H1 (cell line): Measurements from ENCODE around the gene SCMH1. TPM values are rescaled to one million over a fixed set of nuclear protein-coding genes. Genes with fewer than 3 reads are reported as not detected.

Source experiments
- CTCF ChIA-PET: fragments of 300-600 bp; sonication (Branson Sonifier 250); formaldehyde crosslinking; loops from one replicate; lab custom pipeline; 2021; ENCODE audit not compliant: partially characterized antibody; lab: Charles Lee
- POLR2A ChIA-PET: fragments of 300-600 bp; sonication (Branson Sonifier 250); formaldehyde crosslinking; loops from one replicate; lab custom pipeline; 2021; ENCODE audit warnings: inconsistent platforms; ENCODE audit not compliant: partially characterized antibody; lab: Charles Lee
- DNase-seq, 2 experiments: peaks; one replicate each; pipeline versions ENCODE4 v3.0.0 to v3.0.0-alpha.2; 2010 to 2022; ENCODE audit warnings: low spot score in 2 of 2, low read depth in 1 of 2, mixed read lengths in 1 of 2
- FAIRE-seq: peaks from 2 replicates; lab custom pipeline; 2011; peaks lifted over from hg19 to GRCh38; lab: Jason Lieb, UNC
- H2AFZ ChIP-seq: 2 replicates; pipeline ENCODE4 v1.8.1; 2012; ENCODE audit warnings: low read length, inconsistent platforms
- H2AK5ac ChIP-seq: 2 replicates; pipeline ENCODE4 v1.6.1; 2013; ENCODE audit warnings: low read depth, low read length
- H2BK120ac ChIP-seq: replicated peaks from 2 replicates; pipeline ENCODE3; 2013; ENCODE audit warnings: low read depth, low read length, inconsistent platforms
- H2BK12ac ChIP-seq: 2 replicates; pipeline ENCODE4 v1.6.1; 2013; ENCODE audit warnings: low read depth, low read length
- H2BK15ac ChIP-seq: 2 replicates; pipeline ENCODE4 v1.6.1; 2013; ENCODE audit warnings: low read length
- H2BK20ac ChIP-seq: 2 replicates; pipeline ENCODE4 v1.6.1; 2013; ENCODE audit warnings: low read length
- H2BK5ac ChIP-seq: 2 replicates; pipeline ENCODE4 v1.6.1; 2013; ENCODE audit warnings: low read depth, low read length
- H3K14ac ChIP-seq: 2 replicates; pipeline ENCODE4 v1.6.1; 2013; ENCODE audit warnings: inconsistent platforms; ENCODE audit not compliant: insufficient read length
- H3K18ac ChIP-seq: 2 replicates; pipeline ENCODE4 v1.6.1; 2013; ENCODE audit warnings: low read length; ENCODE audit errors: extremely low read depth
- H3K23ac ChIP-seq: 2 replicates; pipeline ENCODE4 v1.6.1; 2013; ENCODE audit warnings: inconsistent platforms; ENCODE audit not compliant: insufficient read length
- H3K23me2 ChIP-seq: 2 replicates; pipeline ENCODE4 v1.6.1; 2013; ENCODE audit warnings: low read depth, low read length
- H3K27ac ChIP-seq: 2 replicates; pipeline ENCODE4 v1.6.1; 2011; ENCODE audit warnings: low read depth, low read length, inconsistent platforms
- H3K27me3 ChIP-seq, 4 experiments: replicated peaks in 1 of 4; 1 replicate in 1 of 4; 2 replicates in 3 of 4; pipeline versions ENCODE4 v1.6.1 to v1.8.1; 2011 to 2013; ENCODE audit warnings: low read length in 3 of 4, mild to moderate bottlenecking in 3 of 4, inconsistent platforms in 2 of 4, mixed read lengths in 2 of 4, moderate library complexity in 1 of 4; ENCODE audit not compliant: control insufficient read depth in 3 of 4, insufficient read depth in 3 of 4; ENCODE audit errors: extremely low read depth in 1 of 4
- H3K36me3 ChIP-seq, 4 experiments: 2 replicates each; pipeline versions ENCODE4 v1.6.1 to v1.8.1; 2011 to 2013; ENCODE audit warnings: mild to moderate bottlenecking in 4 of 4, low read length in 3 of 4, moderate library complexity in 2 of 4, control low read depth in 1 of 4, inconsistent platforms in 1 of 4; ENCODE audit not compliant: insufficient read depth in 4 of 4, control insufficient read depth in 2 of 4
- H3K4ac ChIP-seq: replicated peaks from 2 replicates; pipeline ENCODE3; 2013; ENCODE audit warnings: low read length, low read depth, mixed read lengths, inconsistent platforms; ENCODE audit not compliant: insufficient read length
- H3K4me1 ChIP-seq, 4 experiments: replicated peaks in 1 of 4; 1 replicate in 1 of 4; 2 replicates in 3 of 4; pipeline versions ENCODE4 v1.6.1 to v1.8.1; 2011 to 2013; ENCODE audit warnings: low read length in 3 of 4, inconsistent platforms in 2 of 4, mixed read lengths in 1 of 4; ENCODE audit not compliant: insufficient read depth in 4 of 4, control insufficient read depth in 3 of 4
- H3K4me2 ChIP-seq, 2 experiments: 2 replicates each; pipeline versions ENCODE4 v1.6.1 to v1.8.1; 2011 to 2013; ENCODE audit warnings: low read depth in 2 of 2, low read length in 2 of 2, control low read depth in 1 of 2, inconsistent platforms in 1 of 2, mild to moderate bottlenecking in 1 of 2; ENCODE audit not compliant: insufficient read depth in 1 of 2
- H3K4me3 ChIP-seq, 4 experiments: fragments of 200-600, 300-600 bp in 1 of 4; sonication (generic), shearing (Covaris generic), sonication (Bioruptor Twin) in 1 of 4; 2 replicates each; pipeline versions ENCODE4 v1.5.1 to v1.8.1; 2011 to 2016; ENCODE audit warnings: low read length in 4 of 4, low read depth in 3 of 4, control low read depth in 2 of 4, inconsistent platforms in 2 of 4, mild to moderate bottlenecking in 2 of 4, mixed read lengths in 1 of 4, moderate library complexity in 1 of 4; ENCODE audit not compliant: insufficient read depth in 2 of 4; ENCODE audit errors: extremely low read depth in 1 of 4
- H3K56ac ChIP-seq: replicated peaks from 2 replicates; pipeline ENCODE3; 2013; ENCODE audit warnings: low read depth, mild to moderate bottlenecking, mixed read lengths, low read length, inconsistent platforms; ENCODE audit not compliant: insufficient read length
- H3K79me1 ChIP-seq: 2 replicates; pipeline ENCODE4 v1.6.1; 2013; ENCODE audit warnings: low read depth, low read length, control low read depth
- H3K79me2 ChIP-seq, 2 experiments: 2 replicates each; pipeline versions ENCODE4 v1.6.1 to v1.8.1; 2012 to 2013; ENCODE audit warnings: low read length in 2 of 2, mild to moderate bottlenecking in 2 of 2, inconsistent platforms in 1 of 2; ENCODE audit not compliant: insufficient read depth in 2 of 2, control insufficient read depth in 1 of 2
- H3K9ac ChIP-seq, 4 experiments: replicated peaks in 1 of 4; 1 replicate in 1 of 4; 2 replicates in 3 of 4; pipeline versions ENCODE4 v1.6.1 to v1.8.1; 2011 to 2013; ENCODE audit warnings: low read depth in 3 of 4, low read length in 3 of 4, control low read depth in 2 of 4, mild to moderate bottlenecking in 2 of 4, moderate library complexity in 2 of 4, inconsistent platforms in 1 of 4; ENCODE audit errors: extremely low read depth in 1 of 4
- H3K9me3 ChIP-seq, 2 experiments: 2 replicates each; pipeline versions ENCODE4 v1.6.1 to v1.8.1; 2012 to 2013; ENCODE audit warnings: mild to moderate bottlenecking in 2 of 2, moderate library complexity in 2 of 2, control low read depth in 1 of 2, inconsistent platforms in 1 of 2, low read depth in 1 of 2, low read length in 1 of 2, mixed read lengths in 1 of 2; ENCODE audit not compliant: insufficient read depth in 2 of 2
- H4K20me1 ChIP-seq, 2 experiments: replicated peaks in 1 of 2; 2 replicates each; pipeline versions ENCODE3 to v1.8.1; 2011 to 2013; ENCODE audit warnings: inconsistent platforms in 2 of 2, low read length in 2 of 2, mild to moderate bottlenecking in 1 of 2; ENCODE audit not compliant: insufficient read depth in 2 of 2, control insufficient read depth in 1 of 2
- H4K5ac ChIP-seq: 2 replicates; pipeline ENCODE4 v1.6.1; 2013; ENCODE audit warnings: low read length, low read depth, mixed read lengths, inconsistent platforms; ENCODE audit not compliant: insufficient read length
- H4K8ac ChIP-seq: 2 replicates; pipeline ENCODE4 v1.8.0; 2013; ENCODE audit warnings: mild to moderate bottlenecking, moderate library complexity, low read length, inconsistent platforms; ENCODE audit not compliant: insufficient read depth; ENCODE audit errors: extremely low read depth
- H4K91ac ChIP-seq: replicated peaks from 2 replicates; pipeline ENCODE3; 2013; ENCODE audit warnings: low read length, mixed read lengths, inconsistent platforms; ENCODE audit not compliant: insufficient read length
- EP300 ChIP-seq, 2 experiments: IDR thresholded peaks; 1 replicate in 1 of 2; 2 replicates in 1 of 2; pipeline ENCODE4 v1.6.1; 2011 to 2012; ENCODE audit warnings: low read depth in 2 of 2, low read length in 2 of 2, mild to moderate bottlenecking in 2 of 2, borderline replicate concordance in 1 of 2, inconsistent platforms in 1 of 2, moderate library complexity in 1 of 2
- FOSL1 ChIP-seq: IDR thresholded peaks from 2 replicates; pipeline ENCODE4 v1.6.1; 2011; ENCODE audit warnings: mild to moderate bottlenecking, low read depth, low read length, moderate library complexity; ENCODE audit not compliant: insufficient read depth
- KDM4A ChIP-seq: IDR thresholded peaks from one replicate; pipeline ENCODE4 v1.7.1; 2012; ENCODE audit warnings: low read depth, mild to moderate bottlenecking, moderate library complexity, low read length, inconsistent platforms; ENCODE audit not compliant: severe bottlenecking
- PHF8 ChIP-seq: fragments of 200-600 bp; sonication (generic); conservative IDR thresholded peaks from 2 replicates; pipeline ENCODE4 v1.7.1; 2012; ENCODE audit warnings: low read depth, mild to moderate bottlenecking, inconsistent platforms, low read length, moderate library complexity
- RFX5 ChIP-seq: IDR thresholded peaks from 2 replicates; pipeline ENCODE4 v1.6.1; 2011; ENCODE audit warnings: low read depth, low read length, improper control_type of control experiment, borderline replicate concordance
- SIN3A ChIP-seq, 2 experiments: IDR thresholded peaks in 1 of 2; conservative IDR thresholded peaks in 1 of 2; 2 replicates each; pipeline ENCODE4 v1.6.1; 2011 to 2012; ENCODE audit warnings: low read length in 2 of 2, improper control_type of control experiment in 1 of 2, low read depth in 1 of 2, mild to moderate bottlenecking in 1 of 2
- SP1 ChIP-seq: IDR thresholded peaks from 2 replicates; pipeline ENCODE4 v1.6.1; 2011; ENCODE audit warnings: low read depth, low read length
- SUZ12 ChIP-seq: fragments of 200-600 bp; sonication (generic); IDR thresholded peaks from 2 replicates; pipeline ENCODE4 v1.6.1; 2012; ENCODE audit warnings: mild to moderate bottlenecking, inconsistent platforms, low read length, moderate library complexity, mixed read lengths
- TAF7 ChIP-seq: optimal IDR thresholded peaks from 2 replicates; pipeline ENCODE3; 2011; ENCODE audit warnings: low read depth, mild to moderate bottlenecking, inconsistent platforms, low read length, moderate library complexity, borderline replicate concordance
- ZNF274 ChIP-seq: IDR thresholded peaks from 2 replicates; pipeline ENCODE4 v1.7.0; 2012; ENCODE audit warnings: low read length, borderline replicate concordance; ENCODE audit errors: extremely low read depth
- WGBS, 2 experiments: shearing (Covaris generic) in 1 of 2; methylation state at CpG; one replicate each; pipeline versions ENCODE4 v1.1.6 to v1.1.7; 2013 to 2015; ENCODE audit warnings: low lambda C conversion rate in 2 of 2, mixed read lengths in 2 of 2, inconsistent platforms in 1 of 2, low coverage in 1 of 2, missing lambda C conversion rate in 1 of 2; ENCODE audit not compliant: insufficient replicate concordance in 2 of 2, insufficient coverage in 1 of 2, insufficient read length in 1 of 2; ENCODE audit errors: extremely low coverage in 1 of 2, missing lambda C conversion rate in 1 of 2; 5-methylcytosine and 5-hydroxymethylcytosine counted together
- polyA plus RNA-seq, 7 experiments: library from polyadenylated mRNA; depleted of rRNA in 3 of 7; stranded (reverse) in 5 of 7; unstranded in 2 of 7; fragments of >200 nt in 5 of 7; fragments of 200-250 nt in 2 of 7; gene quantifications; 1 replicate in 5 of 7; 2 replicates in 1 of 7; 4 replicates in 1 of 7; pipeline versions ENCODE4 v1.2.1 to v1.2.3, GENCODE V29; 2011 to 2013; ENCODE audit warnings: missing spikeins in 2 of 7, mixed read lengths in 2 of 7
- total RNA-seq: library from RNA; stranded (reverse); fragmentation: NEBNext Ultra II Directional; extraction: Animal tissue kit (Norgen Biotek cat#: 25700); gene quantifications from 2 replicates; pipeline ENCODE4 v1.2.1, GENCODE V29; 2021
- TF ChIP-seq, protein P1 (sequence below): IDR thresholded peaks from 2 replicates; pipeline ENCODE4 v1.6.1; 2011; ENCODE audit warnings: low read length, improper control_type of control experiment

The SCMH1 gene
- total and polyA plus RNA-seq, 2 of the 8 experiments (the other 6 are each of a cell fraction or from before 2014, with no cell fraction given), result 16.6 to 30.7 TPM

DNA sequence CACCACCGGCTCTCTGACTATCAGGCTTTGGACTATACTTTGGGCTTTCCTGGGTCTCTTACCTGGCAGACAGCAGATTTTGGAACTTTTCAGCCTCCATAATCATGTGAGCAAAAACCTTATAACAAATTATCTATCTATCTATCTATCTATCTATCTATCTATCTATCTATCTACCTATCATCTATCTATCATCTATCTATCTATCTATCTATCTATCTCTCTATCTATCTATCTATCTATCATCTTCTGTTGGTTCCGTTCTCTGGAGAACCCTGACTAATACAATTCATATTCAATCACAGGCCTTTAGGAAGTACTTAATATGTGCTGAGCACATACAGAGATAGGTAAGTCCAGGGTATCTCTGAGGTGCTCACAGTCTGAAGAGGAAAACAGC is 18.7 kb upstream of the SCMH1 start:
- Histone ChIP-seq H3K9me3 (no peaks in the 10 kb centered on the region), H3K18ac (no peak overlapping the region), H2BK120ac (no peak overlapping the region), H3K23me2 (no peaks in the 10 kb centered on the region), H3K4me1 (no peaks in the 10 kb centered on the region), H3K9ac (no peak overlapping the region), H3K27ac (no peak overlapping the region), H3K36me3 (no peaks in the 10 kb centered on the region), H2BK20ac (no peak overlapping the region), H3K4ac (no peak overlapping the region), H2BK15ac (no peak overlapping the region), H2BK12ac (no peak overlapping the region), H3K79me2 (no peaks in the 10 kb centered on the region), H2AK5ac (no peak overlapping the region), H3K79me1 (no peaks in the 10 kb centered on the region), H4K5ac (no peak overlapping the region), H3K4me3 (no peak overlapping the region), H2BK5ac (no peak overlapping the region), H3K4me2 (no peak overlapping the region), H3K14ac (no peak overlapping the region), H4K8ac (no peak overlapping the region), H4K20me1 (no peaks in the 10 kb centered on the region), H3K27me3 (no peaks in the 10 kb centered on the region), H3K56ac (no peak overlapping the region), H2AFZ (no peak overlapping the region), H3K23ac (no peak overlapping the region), H4K91ac (no peak overlapping the region)
- CTCF ChIA-PET, result interaction anchor here (0.9 to 2.5 kb wide), 6 partner anchors 10 to 157 kb away, joined by 3 to 9 read pairs (median 4); no protein-coding TSS in a partner anchor
- DNase-seq (no peak), FAIRE-seq (no peak)
- 90% methylated on average over 2 of the region's 2 CpGs; no CpG with 5 or more reads in 1 of the 2 experiments for WGBS, 2 experiments
- no peak for TF ChIP-seq SIN3A (conservative IDR thresholded peaks at IDR 0.05 in 1 of 2, IDR thresholded peaks at IDR 0.05 in 1 of 2; ENCODE audit: low read depth in 1 of 2, low read length in 2 of 2)
- TF ChIP-seq EP300 (IDR thresholded peaks at IDR 0.05; ENCODE audit: borderline replicate concordance in 1 of 2, low read depth in 2 of 2, low read length in 2 of 2), result no peak
- TF ChIP-seq, protein P1, sequence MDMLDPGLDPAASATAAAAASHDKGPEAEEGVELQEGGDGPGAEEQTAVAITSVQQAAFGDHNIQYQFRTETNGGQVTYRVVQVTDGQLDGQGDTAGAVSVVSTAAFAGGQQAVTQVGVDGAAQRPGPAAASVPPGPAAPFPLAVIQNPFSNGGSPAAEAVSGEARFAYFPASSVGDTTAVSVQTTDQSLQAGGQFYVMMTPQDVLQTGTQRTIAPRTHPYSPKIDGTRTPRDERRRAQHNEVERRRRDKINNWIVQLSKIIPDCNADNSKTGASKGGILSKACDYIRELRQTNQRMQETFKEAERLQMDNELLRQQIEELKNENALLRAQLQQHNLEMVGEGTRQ, result no peak
- no peak for TF ChIP-seq PHF8
- no peak for TF ChIP-seq RFX5
- TF ChIP-seq KDM4A, result no peak
- no peak for TF ChIP-seq FOSL1
- no peak for TF ChIP-seq ZNF274
- TF ChIP-seq SP1, result no peak
- no peak for TF ChIP-seq TAF7
- no peak for TF ChIP-seq SUZ12
- POLR2A ChIA-PET, result no interaction called here
